ENCODE results near the gene KLHL6.
A peak's percentile ranks its signal among the peaks of the same experiment; 100 is the strongest.
"Not testable (repeated sequence)": the region's sequence is repeated elsewhere in the genome, so short reads cannot be mapped to it uniquely, and the experiment has no call there.

The KLHL6 gene

DNA sequence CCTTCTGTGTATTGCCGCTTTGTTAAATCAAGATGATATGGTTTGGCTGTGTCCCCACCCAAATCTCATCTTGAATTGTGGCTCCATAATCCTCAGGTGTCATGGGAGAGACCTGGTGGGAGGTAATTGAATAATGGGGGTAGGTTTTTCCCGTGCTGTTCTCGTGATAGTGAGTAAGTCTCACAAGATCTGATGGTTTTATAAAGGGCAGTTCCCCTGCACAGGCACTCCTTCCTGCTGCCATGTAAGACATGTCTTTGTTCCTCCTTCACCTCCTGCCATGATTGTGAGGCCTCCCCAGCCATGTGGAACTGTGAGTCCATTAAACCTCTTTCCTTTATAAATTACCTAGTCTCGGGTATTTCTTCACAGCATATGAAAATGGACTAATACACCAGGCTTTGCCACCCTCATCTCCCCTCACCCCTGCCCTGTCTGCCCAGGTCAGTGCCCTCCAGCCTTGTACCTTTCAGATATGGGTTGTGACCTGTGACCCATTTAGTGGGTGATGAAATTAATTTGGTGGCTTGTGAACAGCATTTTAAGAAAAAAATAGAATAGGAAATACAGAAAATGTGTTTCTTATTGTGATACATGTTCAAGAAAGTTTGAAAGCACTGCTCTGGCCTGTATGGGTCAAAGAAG, 71.0 kb downstream of the KLHL6 start:
- no peak for DNase-seq

DNA sequence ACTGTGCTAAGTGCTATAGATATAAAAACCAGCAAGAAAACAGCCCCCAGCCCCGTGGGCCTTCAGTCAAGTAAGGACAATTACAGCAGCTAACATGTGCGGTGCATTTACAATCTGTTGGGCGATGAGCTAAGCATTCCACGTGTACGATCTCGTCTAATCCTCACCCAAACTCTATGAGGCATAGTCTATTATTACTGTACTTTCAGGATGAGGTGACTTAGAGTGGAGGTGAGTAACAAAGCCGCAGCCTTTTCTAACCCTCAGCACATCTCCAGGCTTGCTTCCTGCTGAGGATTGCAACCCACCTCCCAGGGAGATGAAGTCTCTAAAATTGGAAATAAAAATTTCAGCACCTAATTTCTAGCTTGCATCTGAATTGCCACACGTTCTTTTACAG, 73.9 kb downstream of the KLHL6 start:
- DNase-seq = no peak

DNA sequence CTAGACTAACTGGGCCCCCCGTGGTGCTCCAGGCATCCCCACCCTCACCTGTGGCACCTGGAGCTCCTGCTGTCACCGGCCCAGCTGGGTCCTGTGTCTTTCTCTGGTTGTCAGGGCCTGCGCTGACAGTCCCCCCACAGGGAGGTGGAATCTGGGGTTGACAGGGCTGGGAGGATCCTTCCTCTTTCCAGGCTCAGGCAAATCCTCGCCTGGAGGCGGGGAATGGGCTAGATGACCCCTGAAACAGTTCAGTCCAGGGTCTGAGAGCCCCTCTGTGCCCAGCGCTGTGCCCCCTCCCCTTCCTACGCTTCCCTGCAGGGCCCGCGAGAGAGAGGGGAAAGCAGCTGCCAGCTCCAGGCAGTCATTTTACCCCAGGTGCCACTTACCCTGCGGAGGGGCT, 77.0 kb downstream of the KLHL6 start:
- DNase-seq = no peak

DNA sequence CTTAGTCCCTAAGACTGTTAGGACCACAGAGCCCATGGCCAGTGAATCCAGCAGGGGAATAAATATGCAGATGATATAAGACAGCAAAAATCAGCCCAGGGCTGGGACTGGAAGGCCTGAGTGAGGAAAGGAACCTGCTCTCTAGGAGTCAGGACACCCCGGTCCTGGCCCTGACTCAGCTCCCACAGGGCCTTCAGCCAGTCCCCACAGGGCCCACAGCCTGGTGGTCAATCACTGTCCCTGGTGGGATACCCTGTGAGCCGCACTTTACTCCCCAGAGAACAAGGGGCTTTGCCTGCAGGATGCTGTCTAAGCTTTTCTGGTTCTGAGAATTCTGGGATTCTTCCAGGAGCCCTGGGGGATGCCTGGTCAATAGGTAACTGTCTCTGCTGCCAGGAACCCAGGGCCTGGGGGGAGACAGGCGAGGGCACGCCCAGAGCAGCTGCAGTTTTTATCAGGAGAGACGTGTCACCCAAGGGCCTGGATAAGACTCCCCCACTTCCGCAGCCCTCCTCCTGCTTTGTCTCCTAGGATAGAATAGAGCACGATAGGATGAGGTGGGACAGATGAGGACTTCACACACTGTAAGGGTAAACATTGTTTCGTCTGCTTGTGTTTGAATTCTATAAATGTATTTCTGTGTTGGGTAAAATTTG, 77.6 kb downstream of the KLHL6 start:
- no peak for DNase-seq

DNA sequence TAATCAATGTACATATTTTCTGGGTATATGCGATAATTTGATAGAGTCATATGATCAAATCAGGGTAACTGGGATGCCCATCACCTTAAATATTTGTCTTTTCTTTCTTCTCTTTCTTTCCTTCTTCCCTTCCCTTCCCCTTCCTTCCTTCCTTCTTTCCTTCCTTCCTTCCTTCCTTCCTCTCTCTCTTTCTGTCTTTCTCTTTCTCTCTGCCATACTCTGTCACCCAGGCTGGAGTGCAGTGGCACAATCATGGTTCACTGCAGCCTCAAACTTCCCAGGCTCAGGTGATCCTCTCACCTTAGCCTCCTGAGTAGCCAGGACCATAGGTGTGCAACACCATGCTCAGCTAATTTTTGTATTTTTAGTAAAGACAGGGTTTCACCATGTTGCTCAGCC, 79.7 kb downstream of the KLHL6 start:
- DNase-seq = not testable (repeated sequence)

DNA sequence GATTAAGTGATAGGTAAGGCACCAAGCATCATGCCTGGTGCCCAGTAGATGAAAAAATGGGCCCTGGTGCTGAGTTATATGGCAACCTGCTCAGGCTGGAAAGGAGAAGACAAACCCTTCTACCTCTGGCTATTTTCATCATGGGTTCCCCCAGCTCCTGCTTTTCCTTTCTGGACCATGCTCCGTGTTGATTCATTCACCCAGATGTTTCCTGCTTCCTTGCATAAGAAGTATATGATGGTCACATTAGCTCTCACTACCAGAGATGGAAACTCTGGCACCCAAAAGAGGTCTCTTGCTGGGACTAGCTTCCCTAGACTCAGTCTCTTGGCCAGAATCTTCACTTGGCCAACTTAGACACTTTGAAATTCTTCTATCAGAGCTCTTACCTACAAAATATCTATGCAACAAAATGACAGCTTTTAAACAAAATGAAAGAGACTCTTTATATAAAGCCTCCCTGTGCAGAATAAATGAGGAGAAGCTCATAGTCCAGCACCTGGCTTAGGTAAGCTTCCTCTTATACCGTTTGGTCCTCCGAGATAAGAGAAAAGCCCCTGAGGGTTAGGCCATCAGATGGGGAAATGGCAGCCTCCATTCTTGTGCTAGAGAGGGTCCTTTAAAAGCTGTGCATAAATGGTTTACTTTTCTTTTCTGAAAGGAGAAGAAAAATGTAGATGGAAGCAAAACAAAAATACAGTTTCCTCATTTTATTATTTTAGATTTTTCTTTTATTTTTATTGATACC, 80.3 kb downstream of the KLHL6 start:
- no peak for DNase-seq

DNA sequence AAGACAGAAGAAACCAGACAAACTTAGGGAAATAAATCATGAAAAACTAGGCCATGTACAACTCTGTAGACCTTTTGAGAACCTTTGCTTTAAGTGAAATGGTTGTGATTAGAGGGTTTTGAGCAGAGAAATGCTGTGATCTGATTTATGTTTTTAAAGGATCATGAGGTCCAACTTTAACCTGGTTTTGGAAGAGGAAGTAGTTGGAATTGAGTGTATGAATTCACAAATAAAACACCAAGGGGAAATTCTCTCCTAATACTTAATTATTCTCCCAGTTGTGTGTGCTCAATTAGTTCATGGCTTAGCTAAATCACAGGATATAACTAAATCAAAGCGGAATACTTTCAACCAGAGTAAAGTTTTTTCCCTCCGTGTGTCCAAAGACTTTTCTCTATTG, 81.5 kb downstream of the KLHL6 start:
- no peak for DNase-seq

DNA sequence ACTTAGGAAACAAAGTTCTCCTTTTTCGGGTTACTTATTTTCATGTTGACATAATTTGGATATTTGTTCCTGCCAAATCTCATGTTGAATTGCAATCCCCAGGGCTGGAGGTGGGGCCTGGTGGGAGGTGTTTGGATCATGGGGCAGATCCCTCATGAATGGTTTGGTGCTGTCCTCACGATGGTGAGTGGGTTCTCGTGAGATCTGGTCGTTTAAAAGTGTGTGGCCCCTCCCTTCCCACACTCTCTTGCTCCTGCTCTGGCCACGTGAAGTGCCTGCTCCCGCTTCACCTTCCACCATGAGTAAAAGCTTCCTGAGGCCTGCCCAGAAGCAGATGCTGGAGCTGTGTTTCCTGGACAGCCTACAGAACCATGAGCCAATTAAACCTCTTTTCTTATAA, 83.4 kb downstream of the KLHL6 start:
- no peak for DNase-seq

DNA sequence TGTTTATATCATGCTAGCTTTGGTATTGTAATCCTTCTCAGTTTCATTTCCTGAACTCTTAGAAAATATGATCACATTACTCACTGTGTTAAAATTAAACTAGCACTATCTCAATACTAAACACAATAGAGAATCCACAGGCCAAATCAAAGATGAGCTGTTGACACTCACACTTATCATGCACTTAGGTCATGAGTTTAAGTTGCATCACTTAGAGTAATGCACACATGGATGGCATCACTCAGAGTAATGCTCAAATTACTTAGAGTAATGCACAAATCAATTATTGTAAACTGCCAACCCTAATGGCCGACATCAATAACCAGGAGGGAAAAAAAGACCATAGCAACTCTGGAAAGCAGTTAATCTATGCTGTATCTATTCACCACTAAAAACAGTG, 87.1 kb downstream of the KLHL6 start:
- no peak for DNase-seq

DNA sequence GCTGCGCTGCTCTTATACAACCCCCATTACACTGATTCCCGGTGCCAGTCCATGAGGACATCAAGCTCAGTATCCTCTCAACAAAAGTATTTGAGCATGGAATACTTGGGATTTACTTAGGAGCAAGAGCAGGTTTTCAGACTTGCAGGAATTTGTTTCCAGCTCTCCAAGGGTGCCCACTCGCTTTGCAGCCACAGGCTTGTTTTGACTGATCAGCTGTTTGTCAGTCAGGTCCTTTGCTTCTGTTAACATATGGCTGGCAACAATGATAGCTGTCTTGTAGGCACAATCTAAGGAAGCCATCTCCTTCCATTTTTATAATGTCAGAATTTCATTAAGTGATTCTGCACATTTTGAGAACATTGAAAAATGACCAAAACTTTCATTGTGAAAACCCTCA, 88.9 kb downstream of the KLHL6 start:
- DNase-seq = no peak

DNA sequence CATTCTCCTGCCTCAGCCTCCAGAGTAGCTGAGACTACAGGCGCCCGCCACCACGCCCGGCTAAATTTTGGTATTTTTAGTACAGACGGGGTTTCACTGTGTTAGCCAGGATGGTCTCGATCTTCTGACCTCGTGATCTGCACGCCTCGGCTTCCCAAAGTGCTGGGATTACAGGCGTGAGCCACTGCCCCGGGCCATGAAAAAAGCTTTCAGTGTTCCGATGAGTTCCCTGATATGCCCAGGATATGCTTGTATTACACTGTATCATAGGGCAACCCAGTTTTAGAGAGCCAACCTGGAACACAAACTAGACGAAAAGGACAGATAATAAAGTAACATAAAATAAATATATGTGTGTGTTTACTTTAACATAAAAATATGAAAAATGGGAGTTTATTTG, 89.8 kb downstream of the KLHL6 start:
- DNase-seq = not testable (repeated sequence)

DNA sequence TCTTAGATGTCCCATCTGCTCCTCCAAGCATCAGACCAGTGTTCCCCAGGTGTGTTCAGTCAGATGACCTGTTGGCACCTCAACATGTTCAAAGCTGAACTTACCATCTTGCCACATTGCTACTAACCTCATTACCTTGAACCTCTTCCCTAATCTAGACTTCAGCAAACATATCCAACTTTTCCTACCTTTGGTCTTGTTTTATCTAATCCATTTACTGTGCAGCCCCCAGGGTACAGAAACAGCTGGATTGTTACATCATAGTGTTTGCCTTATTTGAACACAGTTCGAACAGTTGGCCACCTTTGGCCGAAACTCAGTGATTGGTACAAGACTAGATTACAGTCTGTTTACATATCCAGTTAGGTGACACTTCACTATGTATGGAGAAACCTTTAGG, 91.0 kb downstream of the KLHL6 start:
- DNase-seq = no peak

DNA sequence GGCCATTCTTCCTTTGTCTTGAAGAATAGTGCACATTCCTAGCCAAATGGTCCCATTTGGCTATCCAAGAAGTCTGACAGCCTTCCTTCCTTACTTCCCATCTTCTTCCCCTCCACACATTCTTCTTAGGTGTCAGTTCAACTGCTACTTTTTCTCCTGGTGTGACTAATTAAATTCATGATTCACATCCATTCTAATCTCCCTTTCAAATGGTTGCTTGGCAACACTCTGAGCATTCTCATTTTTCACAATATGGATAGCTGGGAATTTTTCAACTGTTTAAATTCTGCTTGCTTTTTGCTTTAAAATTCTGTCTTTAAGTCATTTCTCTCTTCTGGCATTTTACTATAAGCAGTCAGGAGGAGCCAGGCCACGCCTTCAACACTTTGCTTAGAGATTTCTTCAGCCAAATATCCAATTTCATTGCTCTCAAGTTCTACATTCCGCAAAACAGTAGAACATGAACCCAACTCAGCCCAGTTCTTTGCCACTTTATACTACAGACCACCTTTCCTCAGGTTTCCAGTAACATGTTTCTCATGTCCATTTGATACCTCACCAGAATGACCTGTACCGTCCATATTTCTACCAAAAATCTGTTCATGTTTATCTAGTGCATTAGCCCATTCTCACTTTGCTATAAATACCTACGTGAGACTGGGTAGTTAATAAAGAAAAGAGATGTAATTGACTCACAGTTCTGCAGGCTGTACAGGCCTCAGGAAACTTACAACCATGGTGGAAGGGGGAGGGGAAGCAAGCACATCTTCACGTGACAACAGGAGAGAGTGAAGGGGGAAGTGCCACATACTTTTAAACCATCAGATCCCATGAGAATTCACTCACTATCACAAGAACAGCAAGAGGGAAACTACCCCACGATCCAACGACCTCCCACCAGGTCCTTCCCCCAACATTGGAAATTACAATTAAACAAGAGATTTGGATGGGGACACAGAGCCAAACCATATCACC, 95.1 kb downstream of the KLHL6 start:
- no peak for DNase-seq

DNA sequence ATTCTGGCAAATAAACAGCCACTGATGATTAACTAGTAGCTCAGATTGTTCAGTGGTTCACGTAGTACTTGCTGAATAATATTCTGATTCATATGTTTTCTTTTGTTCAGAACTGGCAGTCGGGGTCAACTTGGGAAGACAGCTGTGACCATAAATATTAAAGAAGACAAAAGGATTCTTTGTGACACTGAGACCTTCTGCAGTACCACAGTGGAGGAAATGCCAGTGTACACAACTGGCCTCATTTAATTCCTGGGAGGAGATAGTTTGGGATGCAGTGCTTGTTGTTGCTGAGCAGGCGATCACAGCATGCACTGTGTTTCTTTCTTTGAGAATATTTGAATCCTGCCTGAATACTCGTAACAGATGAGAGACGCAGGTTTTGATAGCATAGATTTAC, 100.4 kb downstream of the KLHL6 start:
- DNase-seq = no peak

DNA sequence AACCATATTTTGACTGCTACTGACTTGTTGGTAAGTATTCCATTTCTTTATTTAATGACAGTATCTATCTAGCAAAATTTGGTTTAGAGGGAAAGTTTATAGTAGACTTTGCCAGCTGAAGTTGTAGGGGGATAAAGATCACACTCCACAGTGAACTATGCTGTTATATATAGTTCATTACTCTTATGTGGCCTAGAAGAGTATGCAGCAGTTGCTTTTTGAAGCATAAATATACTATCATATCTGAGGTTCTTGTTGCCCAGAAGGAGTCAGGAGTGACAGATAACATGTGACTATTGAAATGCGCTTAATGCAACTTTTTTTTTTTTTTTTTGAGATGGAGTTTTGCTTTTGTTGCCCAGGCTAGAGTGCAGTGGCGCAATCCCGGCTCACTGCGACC, 101.4 kb downstream of the KLHL6 start:
- no peak for DNase-seq

DNA sequence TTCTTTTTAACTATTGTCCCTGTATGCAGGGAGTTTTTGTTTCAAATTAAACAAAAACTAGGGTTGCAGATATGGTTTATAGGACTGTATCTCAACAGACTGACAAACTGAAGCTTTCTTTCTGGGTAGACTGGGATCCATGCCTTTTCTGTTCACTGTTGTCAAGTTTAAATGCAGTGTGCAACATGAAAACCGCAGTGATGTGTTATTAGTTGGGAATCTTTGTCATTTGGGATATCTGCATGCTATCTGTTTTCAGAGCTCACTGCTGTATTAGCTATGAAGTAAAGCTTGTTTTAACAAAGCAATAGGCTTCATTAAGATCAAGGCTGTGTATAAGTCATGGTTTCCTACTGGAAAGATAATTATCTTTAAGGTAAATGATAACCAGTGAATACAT, 105.7 kb downstream of the KLHL6 start:
- DNase-seq = no peak

DNA sequence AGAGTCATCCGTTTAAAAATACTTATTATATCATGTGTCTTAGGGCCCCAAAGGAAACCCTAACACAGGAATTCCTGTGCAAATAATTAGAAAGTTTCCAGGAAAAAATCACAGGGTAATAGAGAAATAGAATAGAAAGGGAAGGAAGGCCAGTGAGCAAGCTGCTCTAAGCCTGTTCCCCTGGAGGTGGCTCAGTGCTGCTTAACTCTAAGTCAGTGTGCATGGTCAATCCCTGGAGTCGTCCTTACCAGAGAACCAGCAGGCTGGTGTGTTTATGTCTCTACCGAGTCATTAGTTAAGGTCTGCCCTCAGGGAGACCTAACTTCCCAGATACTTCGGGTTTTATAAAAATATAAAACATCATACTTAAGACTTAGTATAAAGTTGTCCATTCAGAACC, 106.1 kb downstream of the KLHL6 start:
- DNase-seq = no peak

DNA sequence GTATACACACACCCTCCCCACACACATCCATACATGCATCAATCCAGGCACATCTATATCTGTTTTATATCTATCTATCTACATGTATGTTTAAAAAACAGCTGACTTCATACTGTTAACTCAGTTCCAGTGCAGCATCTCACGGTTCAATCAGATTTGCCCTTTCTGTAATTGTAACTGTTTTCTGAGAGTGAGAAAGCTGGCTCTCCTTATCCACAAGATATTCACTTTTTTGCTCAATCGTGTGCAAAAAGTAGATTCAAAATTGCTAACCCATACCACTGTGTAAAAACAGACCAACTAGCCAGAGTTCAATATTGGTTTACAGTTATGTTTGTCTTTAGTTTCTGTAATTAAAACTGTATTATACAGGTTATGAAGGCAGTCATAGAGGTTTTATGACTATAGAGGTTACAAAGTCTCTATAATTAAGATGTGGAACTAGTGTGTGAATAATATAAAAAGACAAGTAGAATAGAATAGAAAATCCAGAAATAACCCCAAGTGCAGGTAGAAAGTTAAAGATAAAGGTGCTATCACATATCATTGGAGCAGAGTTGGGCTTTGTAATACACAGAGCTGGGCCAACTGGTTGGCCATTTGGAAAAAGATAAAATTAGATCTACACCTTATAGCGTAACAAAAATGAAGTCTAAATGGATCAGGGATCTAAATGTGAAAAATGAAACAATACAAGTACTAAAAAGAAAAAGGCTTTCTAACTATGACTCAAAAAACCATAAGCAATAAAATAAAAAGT, 107.0 kb downstream of the KLHL6 start:
- no peak for DNase-seq

DNA sequence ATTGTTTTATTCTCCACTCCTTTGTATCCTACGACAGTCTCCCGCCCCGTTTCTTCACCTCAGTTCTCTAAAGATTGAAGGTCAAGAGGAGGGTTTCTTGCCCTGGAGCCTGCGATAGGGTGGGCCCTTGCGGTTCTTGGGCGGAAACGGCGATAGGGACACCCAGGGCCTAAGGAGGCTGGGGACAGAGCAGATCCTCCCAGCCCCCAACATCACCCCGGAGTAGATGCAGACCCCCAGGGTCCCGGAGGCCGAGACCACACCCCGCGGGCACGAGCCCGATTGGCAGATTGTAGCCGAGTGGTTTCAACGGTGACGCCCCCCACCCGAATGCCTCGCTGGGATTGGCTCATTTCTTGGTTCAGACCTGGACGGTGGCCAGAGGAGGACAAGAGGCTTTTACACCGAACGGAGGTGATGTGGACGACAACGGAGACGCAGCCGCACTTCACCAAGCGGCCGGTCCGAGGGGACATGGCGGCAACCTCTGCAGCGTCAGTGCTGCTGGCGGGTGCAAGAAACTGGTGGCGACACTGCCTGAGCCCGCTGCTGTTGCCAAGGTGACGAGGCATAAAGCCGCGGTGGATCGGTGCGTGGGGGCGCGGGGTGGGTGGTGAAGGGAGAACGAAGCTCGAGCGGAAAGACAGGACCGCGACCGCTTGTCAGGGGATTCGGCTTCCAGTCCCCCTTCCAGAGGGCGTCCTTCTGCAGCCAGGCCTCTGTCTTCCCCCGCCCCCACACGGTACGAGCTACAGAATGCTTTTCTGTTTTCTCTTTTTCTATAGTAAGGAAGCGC, 108.1 kb downstream of the KLHL6 start:
- peak; percentile 52 to 64 for DNase-seq

DNA sequence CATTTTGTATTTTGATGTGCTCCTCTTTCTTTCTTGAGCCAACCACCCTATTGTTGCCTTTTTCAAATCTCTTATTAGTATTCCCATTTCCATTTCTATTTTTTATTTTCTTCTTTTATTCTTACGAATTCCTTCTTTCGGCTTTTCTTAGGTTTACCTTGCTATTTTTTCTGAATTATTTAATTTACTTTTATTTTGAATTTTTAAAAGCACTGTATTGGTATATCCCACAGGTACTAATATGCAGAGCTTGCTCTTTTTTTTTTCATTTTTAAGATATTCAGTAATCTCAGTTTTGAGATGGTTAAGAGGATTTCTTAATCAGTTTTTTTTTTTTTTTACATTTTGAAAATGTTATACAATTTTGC, 108.7 kb downstream of the KLHL6 start:
- no peak for DNase-seq

DNA sequence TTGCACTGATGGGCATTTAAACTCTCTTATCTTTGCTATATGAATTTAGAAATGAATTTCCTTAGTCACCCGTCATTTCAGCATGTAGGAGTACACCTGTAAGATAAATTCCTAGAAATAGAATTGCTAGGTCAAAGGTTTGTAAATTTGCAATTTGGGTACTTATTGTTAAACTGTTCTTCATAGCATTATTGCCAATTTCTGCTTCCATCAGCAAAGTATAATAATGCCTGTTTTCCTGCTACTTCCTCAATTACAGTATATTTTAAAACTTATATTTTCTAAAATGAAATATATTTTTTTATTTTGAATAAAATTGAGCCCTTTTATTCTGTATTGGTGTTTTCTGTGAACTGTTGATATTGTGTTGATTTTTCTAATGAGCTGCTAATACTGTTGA, 110.8 kb downstream of the KLHL6 start:
- no peak for DNase-seq

Data from activated CD4-positive, alpha-beta T cell treated with anti-CD3 and anti-CD28 coated beads for 4 hours (primary cell).